PC-9 (cell line): ENCODE measurements around the gene ZP4. TPM values are rescaled to one million over a fixed set of nuclear protein-coding genes. Genes with fewer than 3 reads are reported as not detected.

Source experiments
- BruUV-seq: library from RNA; stranded (reverse); fragments of 400-500 nt; replicated peaks from 2 replicates; lab custom pipeline; 2021; lab: Mats Ljungman, UMichigan
- CTCF ChIA-PET: fragments of 300-600 bp; sonication (Branson Sonifier 250); formaldehyde crosslinking; loops from one replicate; lab custom pipeline; 2022; ENCODE audit warnings: antibody characterized with exemption; lab: Charles Lee
- POLR2A ChIA-PET: fragments of 300-600 bp; sonication (Branson Sonifier 250); formaldehyde crosslinking; loops from one replicate; lab custom pipeline; 2022; ENCODE audit warnings: antibody characterized with exemption; ENCODE audit not compliant: unreplicated experiment; lab: Charles Lee
- DNase-seq, 2 experiments: peaks; one replicate each; pipeline versions ENCODE4 v3.0.0 to v3.0.0-alpha.2; 2015 to 2022; ENCODE audit warnings: mixed read lengths in 1 of 2
- H2AFZ ChIP-seq: fragments of 200-600 bp; sonication (generic); 2 replicates; pipeline ENCODE4 v1.8.1; 2017; ENCODE audit warnings: antibody characterized with exemption
- H3F3A ChIP-seq: fragments of 200-600 bp; sonication (generic); 2 replicates; pipeline ENCODE4 v1.8.1; 2017; ENCODE audit warnings: antibody characterized with exemption, mild to moderate bottlenecking, low read depth; ENCODE audit not compliant: insufficient read depth
- H3K27ac ChIP-seq: fragments of 200-600 bp; sonication (generic); 2 replicates; pipeline ENCODE4 v1.6.1; 2016; ENCODE audit warnings: mixed run types
- H3K27me3 ChIP-seq: fragments of 200-600 bp; sonication (generic); 2 replicates; pipeline ENCODE4 v1.6.1; 2016; ENCODE audit warnings: low read depth, mixed run types; ENCODE audit not compliant: insufficient read depth
- H3K36me3 ChIP-seq: fragments of 200-600 bp; sonication (generic); 2 replicates; pipeline ENCODE4 v1.6.1; 2016; ENCODE audit warnings: low read depth, mixed run types
- H3K4me1 ChIP-seq: fragments of 200-600 bp; sonication (generic); replicated peaks from 2 replicates; pipeline ENCODE4 v1.6.1; 2016; ENCODE audit warnings: mixed run types; ENCODE audit not compliant: insufficient read depth
- H3K4me2 ChIP-seq: fragments of 200-600 bp; sonication (generic); 2 replicates; pipeline ENCODE4 v1.6.1; 2017; ENCODE audit warnings: mixed run types
- H3K4me3 ChIP-seq: fragments of 200-600 bp; sonication (generic); 2 replicates; pipeline ENCODE4 v1.6.1; 2016; ENCODE audit warnings: mixed run types
- H3K79me2 ChIP-seq: fragments of 200-600 bp; sonication (generic); 2 replicates; pipeline ENCODE4 v1.6.1; 2017; ENCODE audit warnings: low read depth, mixed run types
- H3K9me2 ChIP-seq: fragments of 200-600 bp; sonication (generic); 2 replicates; pipeline ENCODE4 v1.8.1; 2017; ENCODE audit warnings: mild to moderate bottlenecking; ENCODE audit not compliant: insufficient read depth
- H3K9me3 ChIP-seq: fragments of 200-600 bp; sonication (generic); 2 replicates; pipeline ENCODE4 v1.8.1; 2016; ENCODE audit warnings: low read depth; ENCODE audit not compliant: insufficient read depth
- H4K20me1 ChIP-seq: fragments of 200-600 bp; sonication (generic); 2 replicates; pipeline ENCODE4 v1.8.1; 2017; ENCODE audit not compliant: insufficient read depth
- EZH2 ChIP-seq: fragments of 200-600 bp; sonication (generic); IDR thresholded peaks from 2 replicates; pipeline ENCODE4 v1.8.0; 2017; ENCODE audit warnings: antibody characterized with exemption, low read depth
- intact Hi-C: fragments of 100-400 bp; cut with micrococcal nuclease; formaldehyde crosslinking; loops from one replicate; pipeline ENCODE4 v1.10.0; 2022; ENCODE audit not compliant: unreplicated experiment
- total RNA-seq: library from RNA; stranded (reverse); gene quantifications from 2 replicates; pipeline ENCODE4 v1.2.3, GENCODE V29; 2021
- TF ChIP-seq, protein P1 (sequence below): fragments of 200-600 bp; sonication (generic); conservative IDR thresholded peaks from 2 replicates; pipeline ENCODE4 v1.6.1; 2017; ENCODE audit warnings: mixed run types, antibody characterized with exemption, mild to moderate bottlenecking, moderate library complexity

ZP4 gene
- total RNA-seq, 1 experiment from 2014 or later, result not detected

DNA sequence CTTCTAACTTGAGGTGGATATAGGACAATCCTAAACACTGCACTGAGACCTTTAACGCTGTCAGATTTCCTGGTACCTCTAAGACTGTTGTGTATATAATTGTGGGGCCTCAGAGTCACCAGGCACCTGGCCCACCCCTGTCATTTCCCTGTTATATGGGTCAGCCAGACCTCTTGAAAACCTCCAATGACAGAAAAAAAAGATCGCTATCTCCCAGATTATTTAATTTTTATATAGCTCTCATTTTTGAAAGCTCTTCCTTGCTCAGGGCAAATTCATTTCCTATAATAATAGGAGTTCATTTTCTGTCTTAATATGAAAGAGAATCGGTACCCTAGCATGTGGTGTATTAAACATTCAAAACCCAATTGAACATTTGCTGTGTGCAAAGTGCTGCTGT, 56.7 kb downstream of the ZP4 start:
- H3K79me2 ChIP-seq, result no peaks in the 10 kb centered on the region
- no peaks in the 10 kb centered on the region for H3K9me2 ChIP-seq
- H3K27ac ChIP-seq, result no peak overlapping the region
- H3K4me3 ChIP-seq, result no peak overlapping the region
- ChIA-PET CTCF (no interaction called here), POLR2A (no interaction called here)
- no peaks in the 10 kb centered on the region for H3K9me3 ChIP-seq
- H3K27me3 ChIP-seq, result no peaks in the 10 kb centered on the region
- H3K36me3 ChIP-seq, result no peaks in the 10 kb centered on the region
- no peak overlapping the region for H3K4me2 ChIP-seq
- TF ChIP-seq, protein P1, sequence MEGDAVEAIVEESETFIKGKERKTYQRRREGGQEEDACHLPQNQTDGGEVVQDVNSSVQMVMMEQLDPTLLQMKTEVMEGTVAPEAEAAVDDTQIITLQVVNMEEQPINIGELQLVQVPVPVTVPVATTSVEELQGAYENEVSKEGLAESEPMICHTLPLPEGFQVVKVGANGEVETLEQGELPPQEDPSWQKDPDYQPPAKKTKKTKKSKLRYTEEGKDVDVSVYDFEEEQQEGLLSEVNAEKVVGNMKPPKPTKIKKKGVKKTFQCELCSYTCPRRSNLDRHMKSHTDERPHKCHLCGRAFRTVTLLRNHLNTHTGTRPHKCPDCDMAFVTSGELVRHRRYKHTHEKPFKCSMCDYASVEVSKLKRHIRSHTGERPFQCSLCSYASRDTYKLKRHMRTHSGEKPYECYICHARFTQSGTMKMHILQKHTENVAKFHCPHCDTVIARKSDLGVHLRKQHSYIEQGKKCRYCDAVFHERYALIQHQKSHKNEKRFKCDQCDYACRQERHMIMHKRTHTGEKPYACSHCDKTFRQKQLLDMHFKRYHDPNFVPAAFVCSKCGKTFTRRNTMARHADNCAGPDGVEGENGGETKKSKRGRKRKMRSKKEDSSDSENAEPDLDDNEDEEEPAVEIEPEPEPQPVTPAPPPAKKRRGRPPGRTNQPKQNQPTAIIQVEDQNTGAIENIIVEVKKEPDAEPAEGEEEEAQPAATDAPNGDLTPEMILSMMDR, result no peak
- TF ChIP-seq EZH2, result no peak
- no peak for DNase-seq
- intact Hi-C loops, result no loop called here
- no peaks in the 10 kb centered on the region for H3F3A ChIP-seq
- BruUV-seq, result no TSS peak
- H4K20me1 ChIP-seq, result no peaks in the 10 kb centered on the region
- no peak overlapping the region for H2AFZ ChIP-seq
- no peaks in the 10 kb centered on the region for H3K4me1 ChIP-seq

GRCh38 chr1:237832858-237833257, 57.9 kb downstream of the ZP4 start:
- no peaks in the 10 kb centered on the region for H3F3A ChIP-seq
- H3K4me1 ChIP-seq, result no peaks in the 10 kb centered on the region
- BruUV-seq, result no TSS peak
- H3K9me3 ChIP-seq, result no peaks in the 10 kb centered on the region
- no peaks in the 10 kb centered on the region for H3K27me3 ChIP-seq
- H4K20me1 ChIP-seq, result no peaks in the 10 kb centered on the region
- H3K9me2 ChIP-seq, result no peaks in the 10 kb centered on the region
- H3K79me2 ChIP-seq, result no peaks in the 10 kb centered on the region
- no peaks in the 10 kb centered on the region for H3K36me3 ChIP-seq
- no peak for DNase-seq
- H2AFZ ChIP-seq, result no peak overlapping the region
- TF ChIP-seq, protein P1, result no peak
- TF ChIP-seq EZH2, result no peak
- no peak overlapping the region for H3K4me2 ChIP-seq
- intact Hi-C loops, result no loop called here
- H3K4me3 ChIP-seq, result no peak overlapping the region
- POLR2A ChIA-PET, result no interaction called here
- CTCF ChIA-PET, result no interaction called here
- H3K27ac ChIP-seq, result no peak overlapping the region
